Measurements from ENCODE around the gene FUT7.

Gene FUT7

DNA sequence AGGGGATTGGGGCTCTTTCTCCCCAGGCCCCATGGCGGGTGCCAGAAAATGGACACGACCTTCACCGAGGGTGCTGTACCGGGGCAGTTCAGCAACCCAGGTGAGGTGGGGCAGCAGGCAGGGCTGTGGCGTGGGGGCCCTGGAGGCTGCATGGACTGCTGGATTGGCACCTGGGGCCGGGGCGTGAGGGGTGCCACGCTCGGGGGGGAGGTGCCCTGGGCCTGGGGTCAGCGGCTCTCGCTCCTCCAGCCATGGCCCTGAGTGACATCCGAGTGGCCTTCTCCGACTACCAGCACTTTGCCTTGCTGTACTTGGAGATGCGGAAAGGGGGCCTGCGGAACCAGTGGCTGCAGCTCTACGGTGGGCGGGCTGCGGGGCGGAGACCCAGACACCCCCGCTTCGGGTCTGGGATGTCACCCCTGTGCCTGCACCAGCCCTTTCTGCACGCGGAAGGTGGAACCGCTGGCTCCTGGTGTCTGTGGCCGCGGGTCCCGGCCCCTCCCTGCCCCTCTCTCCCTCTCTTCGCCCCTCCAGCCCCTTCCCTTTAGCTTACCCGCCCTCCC, 47.3 kb downstream of the FUT7 start:
- TF ChIP-seq, protein P1, sequence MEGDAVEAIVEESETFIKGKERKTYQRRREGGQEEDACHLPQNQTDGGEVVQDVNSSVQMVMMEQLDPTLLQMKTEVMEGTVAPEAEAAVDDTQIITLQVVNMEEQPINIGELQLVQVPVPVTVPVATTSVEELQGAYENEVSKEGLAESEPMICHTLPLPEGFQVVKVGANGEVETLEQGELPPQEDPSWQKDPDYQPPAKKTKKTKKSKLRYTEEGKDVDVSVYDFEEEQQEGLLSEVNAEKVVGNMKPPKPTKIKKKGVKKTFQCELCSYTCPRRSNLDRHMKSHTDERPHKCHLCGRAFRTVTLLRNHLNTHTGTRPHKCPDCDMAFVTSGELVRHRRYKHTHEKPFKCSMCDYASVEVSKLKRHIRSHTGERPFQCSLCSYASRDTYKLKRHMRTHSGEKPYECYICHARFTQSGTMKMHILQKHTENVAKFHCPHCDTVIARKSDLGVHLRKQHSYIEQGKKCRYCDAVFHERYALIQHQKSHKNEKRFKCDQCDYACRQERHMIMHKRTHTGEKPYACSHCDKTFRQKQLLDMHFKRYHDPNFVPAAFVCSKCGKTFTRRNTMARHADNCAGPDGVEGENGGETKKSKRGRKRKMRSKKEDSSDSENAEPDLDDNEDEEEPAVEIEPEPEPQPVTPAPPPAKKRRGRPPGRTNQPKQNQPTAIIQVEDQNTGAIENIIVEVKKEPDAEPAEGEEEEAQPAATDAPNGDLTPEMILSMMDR (IDR thresholded peaks at IDR 0.05; ENCODE audit: low read depth, low read length): no peak
- no peak overlapping the region for H3K4me3 ChIP-seq (ENCODE audit: low read depth, low read length)

GRCh38 chr9:136983656-136984314, 48.1 kb downstream of the FUT7 start:
- H3K4me3 ChIP-seq (ENCODE audit: low read depth, low read length): no peak overlapping the region
- TF ChIP-seq, protein P1 (IDR thresholded peaks at IDR 0.05; ENCODE audit: low read depth, low read length): no peak

- no peak overlapping the region for H3K4me3 ChIP-seq (ENCODE audit: low read depth, low read length)
- TF ChIP-seq, protein P1 (IDR thresholded peaks at IDR 0.05; ENCODE audit: low read depth, low read length): no peak
Measured at GRCh38 chr9:136983167-136983566, 48.7 kb downstream of the FUT7 start.

DNA sequence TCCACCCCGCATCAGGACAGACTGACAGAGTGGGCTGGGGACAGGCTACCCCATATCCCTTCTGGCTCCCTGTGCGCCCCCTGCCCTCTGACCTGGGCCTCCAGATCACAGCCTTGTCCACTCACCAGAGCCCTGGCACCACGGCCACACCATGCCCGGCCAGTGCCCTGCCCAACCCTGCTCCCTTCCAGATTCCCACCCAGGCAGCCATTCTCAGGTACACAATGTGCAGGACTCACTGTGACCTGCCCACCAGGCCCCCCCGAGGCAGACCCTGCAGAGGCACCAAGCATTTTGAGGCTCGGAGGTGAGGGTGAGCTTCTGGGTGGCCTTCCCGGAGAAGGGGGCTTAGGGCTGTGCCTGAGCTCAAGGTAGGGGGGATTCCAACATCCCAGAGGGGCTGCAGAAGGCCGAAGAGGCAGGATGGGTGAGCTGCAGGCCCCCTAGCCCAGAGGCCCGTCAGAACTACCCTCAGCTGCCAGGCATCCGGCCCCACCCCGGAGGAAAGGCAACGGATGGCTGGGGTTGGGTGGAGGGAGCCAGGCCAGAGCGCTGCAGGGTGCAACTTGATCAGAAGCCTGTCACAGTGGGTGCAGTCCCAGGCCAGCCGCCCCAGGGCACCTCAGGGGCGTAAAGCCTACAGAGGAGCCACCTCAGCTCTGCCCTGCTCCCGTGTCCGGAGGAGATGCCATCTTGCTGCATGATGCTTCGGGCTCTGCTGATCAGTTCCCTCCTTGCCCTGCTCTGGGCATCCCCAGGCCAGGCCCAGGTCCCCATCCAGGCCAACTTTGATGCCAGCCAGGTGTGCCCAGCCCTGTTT, 49.4 kb downstream of the FUT7 start, which contains the start of gene LCNL1:
LCNL1 (plus strand) TSS at position 762 of the 820 bp plus-strand sequence. CDS start 594 bp downstream, outside the sequence.
- no peak within 1 kb of the TSS for H3K4me3 ChIP-seq (ENCODE audit: low read depth, low read length)
- TF ChIP-seq, protein P1 (IDR thresholded peaks at IDR 0.05; ENCODE audit: low read depth, low read length): no peak

- H3K4me3 ChIP-seq (ENCODE audit: low read depth, low read length): no peak overlapping the region
- TF ChIP-seq, protein P1 (IDR thresholded peaks at IDR 0.05; ENCODE audit: low read depth, low read length): no peak
Measured at GRCh38 chr9:136981588-136982231, 50.2 kb downstream of the FUT7 start.

DNA sequence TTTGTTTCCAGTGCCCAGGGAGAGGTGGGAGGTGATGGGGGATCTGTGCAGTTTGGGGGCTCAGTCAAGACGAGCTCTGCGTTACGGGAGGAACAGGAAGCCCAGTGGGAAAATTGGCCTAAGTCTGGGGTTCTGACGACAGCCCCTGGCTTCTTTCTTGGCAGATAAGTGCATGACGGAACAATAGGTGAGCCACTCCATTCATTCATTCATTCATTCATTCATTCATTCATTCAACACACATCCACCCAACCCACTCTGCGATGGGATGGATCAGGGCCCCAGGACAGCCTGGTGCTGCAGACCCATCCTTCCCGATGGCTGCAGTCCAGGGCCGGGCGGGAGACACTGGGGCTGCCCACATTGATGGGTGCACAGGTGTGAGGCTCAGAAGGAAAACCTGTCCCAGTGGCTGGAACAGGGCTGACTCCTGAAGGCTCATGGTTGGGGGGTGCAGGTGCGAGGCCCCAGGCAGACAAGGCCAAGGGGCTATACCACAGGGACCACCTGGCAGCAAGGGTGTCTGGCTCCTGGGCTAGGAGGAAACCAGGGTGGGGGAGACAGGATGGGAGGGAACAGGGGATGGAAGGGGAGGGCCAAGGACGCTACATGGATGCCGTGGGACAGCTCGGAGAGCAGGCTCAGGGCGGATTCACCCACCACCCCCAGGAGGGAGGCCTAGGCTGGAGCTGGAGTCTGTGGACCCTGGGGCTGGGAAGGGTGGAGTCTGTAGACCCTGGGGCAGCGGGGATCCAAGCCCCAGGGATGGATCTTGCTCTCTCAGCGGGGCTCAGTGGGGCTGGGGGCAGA, 51.0 kb downstream of the FUT7 start:
- no peak overlapping the region for H3K4me3 ChIP-seq (ENCODE audit: low read depth, low read length)
- TF ChIP-seq, protein P1 (IDR thresholded peaks at IDR 0.05; ENCODE audit: low read depth, low read length): no peak

Data from WI38 (cell line).